IMR-90 (cell line): Measurements from ENCODE around the gene EIF4E3. TPM values are rescaled to one million over a fixed set of nuclear protein-coding genes. Genes with fewer than 3 reads are reported as not detected.

ENCODE experiments used
- polyA plus RNA-seq, 3 experiments: library from polyadenylated mRNA; depleted of rRNA; stranded (reverse); fragments of >200 nt; gene quantifications; 2 replicates each; pipeline ENCODE4 v1.2.3, GENCODE V29; 2012; ENCODE audit warnings: low replicate concordance in 1 of 3
- total RNA-seq: library from RNA; depleted of rRNA; stranded (reverse); fragments of >200 nt; gene quantifications from 2 replicates; pipeline ENCODE4 v1.2.3, GENCODE V29; 2012
- TF ChIP-seq, protein P1 (sequence below): conservative IDR thresholded peaks from 2 replicates; pipeline ENCODE4 v1.5.1; 2012; ENCODE audit warnings: mild to moderate bottlenecking, low read depth, low read length, improper control_type of control experiment

The EIF4E3 gene
- total and polyA plus RNA-seq, 2 of the 4 experiments (the other 2 are of a cell fraction), result 0.72 to 1.1 TPM

DNA sequence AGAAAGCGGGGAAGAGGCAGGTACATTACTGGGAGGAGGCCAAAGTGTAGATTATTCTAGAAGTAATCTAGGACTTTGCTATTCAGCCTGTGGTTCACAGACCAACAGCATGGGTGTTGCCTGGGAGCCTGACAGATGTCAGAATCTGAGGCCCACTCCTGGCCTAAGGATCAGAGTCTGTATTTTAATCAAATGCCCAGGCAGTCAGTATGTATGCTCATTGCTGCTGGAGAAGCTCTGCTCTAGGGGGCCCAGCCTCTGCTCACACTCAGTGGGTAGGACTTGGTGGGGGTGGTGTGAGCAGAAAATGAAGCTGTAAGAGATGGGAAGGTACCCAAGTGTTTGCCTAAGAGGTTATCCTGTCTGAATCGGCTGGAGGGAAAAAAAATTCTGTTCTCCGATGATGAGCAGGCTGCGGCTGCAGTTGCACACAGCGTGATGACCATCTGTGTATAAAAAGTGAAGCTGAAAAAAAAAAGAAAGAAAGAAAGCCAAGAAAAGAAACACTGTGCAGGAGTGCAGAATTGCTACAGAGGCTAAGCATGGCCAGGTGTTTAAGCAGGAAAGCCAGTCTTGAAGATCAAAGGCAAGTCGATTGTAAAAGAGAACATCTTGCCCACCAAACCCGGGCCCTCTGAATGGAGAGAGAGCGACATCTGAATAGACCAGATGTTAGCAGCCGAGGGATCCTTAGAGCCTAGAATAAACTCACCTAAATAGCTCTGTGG is 65.2 kb downstream of the EIF4E3 start (continued):
- TF ChIP-seq, protein P1, sequence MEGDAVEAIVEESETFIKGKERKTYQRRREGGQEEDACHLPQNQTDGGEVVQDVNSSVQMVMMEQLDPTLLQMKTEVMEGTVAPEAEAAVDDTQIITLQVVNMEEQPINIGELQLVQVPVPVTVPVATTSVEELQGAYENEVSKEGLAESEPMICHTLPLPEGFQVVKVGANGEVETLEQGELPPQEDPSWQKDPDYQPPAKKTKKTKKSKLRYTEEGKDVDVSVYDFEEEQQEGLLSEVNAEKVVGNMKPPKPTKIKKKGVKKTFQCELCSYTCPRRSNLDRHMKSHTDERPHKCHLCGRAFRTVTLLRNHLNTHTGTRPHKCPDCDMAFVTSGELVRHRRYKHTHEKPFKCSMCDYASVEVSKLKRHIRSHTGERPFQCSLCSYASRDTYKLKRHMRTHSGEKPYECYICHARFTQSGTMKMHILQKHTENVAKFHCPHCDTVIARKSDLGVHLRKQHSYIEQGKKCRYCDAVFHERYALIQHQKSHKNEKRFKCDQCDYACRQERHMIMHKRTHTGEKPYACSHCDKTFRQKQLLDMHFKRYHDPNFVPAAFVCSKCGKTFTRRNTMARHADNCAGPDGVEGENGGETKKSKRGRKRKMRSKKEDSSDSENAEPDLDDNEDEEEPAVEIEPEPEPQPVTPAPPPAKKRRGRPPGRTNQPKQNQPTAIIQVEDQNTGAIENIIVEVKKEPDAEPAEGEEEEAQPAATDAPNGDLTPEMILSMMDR, result no peak
